DMS53 (cell line): ENCODE results near the gene CCDC146.
"Not testable (repeated sequence)": the region's sequence is repeated elsewhere in the genome, so short reads cannot be mapped to it uniquely, and the experiment has no call there.

Source experiments
- DNase-seq: peaks from one replicate; lab custom pipeline; 2025; lab: John Stamatoyannopoulos, UW

CCDC146 gene

GRCh38 chr7:77327932-77328628 is 205.7 kb downstream of the CCDC146 start:
- no peak for DNase-seq

GRCh38 chr7:77328669-77329068 is 206.3 kb downstream of the CCDC146 start:
- no peak for DNase-seq

- no peak for DNase-seq
Measured at GRCh38 chr7:77329466-77330168, 207.2 kb downstream of the CCDC146 start.

GRCh38 chr7:77330169-77330882 is 207.9 kb downstream of the CCDC146 start:
- DNase-seq, result peak; percentile 45

GRCh38 chr7:77331938-77332695 is 209.7 kb downstream of the CCDC146 start:
- peak; percentile 91 for DNase-seq

GRCh38 chr7:77334039-77334438 is 211.6 kb downstream of the CCDC146 start:
- DNase-seq, result not testable (repeated sequence)

- DNase-seq, result no peak
Measured at GRCh38 chr7:77335581-77335980, 213.2 kb downstream of the CCDC146 start.

- DNase-seq, result no peak
Measured at GRCh38 chr7:77337456-77337990, 215.1 kb downstream of the CCDC146 start.

GRCh38 chr7:77338260-77338659 is 215.8 kb downstream of the CCDC146 start:
- DNase-seq, result no peak

GRCh38 chr7:77338883-77339629 is 216.6 kb downstream of the CCDC146 start:
- DNase-seq, result no peak

- no peak for DNase-seq
Measured at GRCh38 chr7:77339726-77340125, 217.3 kb downstream of the CCDC146 start.
